ENCODE data around the gene CHRNA9.
"Not testable (repeated sequence)": the region's sequence is repeated elsewhere in the genome, so short reads cannot be mapped to it uniquely, and the experiment has no call there.

CHRNA9 gene

GRCh38 chr4:40389986-40390385, 54.9 kb downstream of the CHRNA9 start:
- no peak overlapping the region for H3K4me3 ChIP-seq (ENCODE audit: low read depth, low read length)
- no peak for TF ChIP-seq CTCF (IDR thresholded peaks at IDR 0.05; ENCODE audit: low read depth, low read length)

- not testable (repeated sequence) for H3K4me3 ChIP-seq (ENCODE audit: low read depth, low read length)
Observed at GRCh38 chr4:40392241-40392640, 57.1 kb downstream of the CHRNA9 start.

GRCh38 chr4:40394236-40394635, 59.1 kb downstream of the CHRNA9 start:
- H3K4me3 ChIP-seq (ENCODE audit: low read depth, low read length) = no peak overlapping the region
- TF ChIP-seq CTCF (IDR thresholded peaks at IDR 0.05; ENCODE audit: low read depth, low read length) = no peak

- H3K4me3 ChIP-seq (ENCODE audit: low read depth, low read length) = no peak overlapping the region
Observed at GRCh38 chr4:40395166-40395900, 60.2 kb downstream of the CHRNA9 start.

GRCh38 chr4:40395908-40396793, 61.0 kb downstream of the CHRNA9 start:
- no peak for TF ChIP-seq CTCF (IDR thresholded peaks at IDR 0.05; ENCODE audit: low read depth, low read length)
- H3K4me3 ChIP-seq (ENCODE audit: low read depth, low read length) = no peak overlapping the region

More at GRCh38 chr4:40395166-40395900, 60.2 kb downstream of the CHRNA9 start:
- no peak for TF ChIP-seq CTCF (IDR thresholded peaks at IDR 0.05; ENCODE audit: low read depth, low read length)

GRCh38 chr4:40399578-40399977, 64.4 kb downstream of the CHRNA9 start:
- no peak overlapping the region for H3K4me3 ChIP-seq (ENCODE audit: low read depth, low read length)
- no peak for TF ChIP-seq CTCF (IDR thresholded peaks at IDR 0.05; ENCODE audit: low read depth, low read length)

GRCh38 chr4:40401096-40401495, 66.0 kb downstream of the CHRNA9 start:
- TF ChIP-seq CTCF (IDR thresholded peaks at IDR 0.05; ENCODE audit: low read depth, low read length) = no peak
- no peak overlapping the region for H3K4me3 ChIP-seq (ENCODE audit: low read depth, low read length)
